ENCODE results near the gene FLCN. TPM values are rescaled to one million over a fixed set of nuclear protein-coding genes. Genes with fewer than 3 reads are reported as not detected.
A peak's percentile ranks its signal among the peaks of the same experiment; 100 is the strongest.
"Not testable (repeated sequence)": the region's sequence is repeated elsewhere in the genome, so short reads cannot be mapped to it uniquely, and the experiment has no call there.

Gene FLCN
- total RNA-seq, 1 donor from 2014 or later: 22.1 TPM

GRCh38 chr17:17186551-17187505, 50.1 kb downstream of the FLCN start:
- no peak for DNase-seq (ENCODE audit: low spot score)

GRCh38 chr17:17186051-17186450, 50.9 kb downstream of the FLCN start:
- peak; percentile 69 for DNase-seq (ENCODE audit: low spot score)

GRCh38 chr17:17184985-17185757, 51.8 kb downstream of the FLCN start:
- not testable (repeated sequence) for DNase-seq (ENCODE audit: low spot score)

GRCh38 chr17:17183744-17184143, 53.2 kb downstream of the FLCN start:
- DNase-seq (ENCODE audit: low spot score): no peak

GRCh38 chr17:17182598-17183136, 54.3 kb downstream of the FLCN start:
- no peak for DNase-seq (ENCODE audit: low spot score)

GRCh38 chr17:17181666-17182597, 55.0 kb downstream of the FLCN start:
- no peak for DNase-seq (ENCODE audit: low spot score)

- DNase-seq (ENCODE audit: low spot score): no peak
Observed at GRCh38 chr17:17180741-17181525, 56.0 kb downstream of the FLCN start.

GRCh38 chr17:17180141-17180603, 56.8 kb downstream of the FLCN start:
- DNase-seq (ENCODE audit: low spot score): peak; percentile 44

GRCh38 chr17:17179371-17179827, 57.6 kb downstream of the FLCN start:
- no peak for DNase-seq (ENCODE audit: low spot score)

GRCh38 chr17:17177176-17177575, 59.8 kb downstream of the FLCN start:
- no peak for DNase-seq (ENCODE audit: low spot score)

- DNase-seq (ENCODE audit: low spot score): no peak
Observed at GRCh38 chr17:17176341-17176740, 60.6 kb downstream of the FLCN start.

- DNase-seq (ENCODE audit: low spot score): no peak
Observed at GRCh38 chr17:17175917-17176316, 61.1 kb downstream of the FLCN start.

GRCh38 chr17:17175340-17175739, 61.6 kb downstream of the FLCN start:
- no peak for DNase-seq (ENCODE audit: low spot score)

- no peak for DNase-seq (ENCODE audit: low spot score)
Observed at GRCh38 chr17:17173921-17174320, 63.0 kb downstream of the FLCN start.

GRCh38 chr17:17172990-17173389, 64.0 kb downstream of the FLCN start:
- no peak for DNase-seq (ENCODE audit: low spot score)

- no peak for DNase-seq (ENCODE audit: low spot score)
Observed at GRCh38 chr17:17172001-17172939, 64.7 kb downstream of the FLCN start.

- no peak for DNase-seq (ENCODE audit: low spot score)
Observed at GRCh38 chr17:17171186-17171585, 65.8 kb downstream of the FLCN start.

- peak; percentile 30 for DNase-seq (ENCODE audit: low spot score)
Observed at GRCh38 chr17:17170346-17170985, 66.5 kb downstream of the FLCN start.
